Transverse colon (tissue), 3 donors: ENCODE measurements around the gene SRXN1.

Experiments
- CTCF ChIP-seq, 5 experiments: fragments of 200-600 bp in 3 of 5; fragments of 450-650 bp in 2 of 5; sonication (generic) in 3 of 5; IDR thresholded peaks; 1 replicate in 2 of 5; 2 replicates in 3 of 5; pipeline ENCODE4 v1.5.1; 2016 to 2017; ENCODE audit warnings: antibody characterized with exemption in 5 of 5, inconsistent platforms in 3 of 5, mild to moderate bottlenecking in 2 of 5, moderate library complexity in 1 of 5
- POLR2A ChIP-seq: fragments of 450-650 bp; IDR thresholded peaks from one replicate; pipeline ENCODE4 v1.6.1; 2016; ENCODE audit warnings: antibody characterized with exemption, mild to moderate bottlenecking, moderate library complexity

- TF ChIP-seq CTCF (IDR thresholded peaks at IDR 0.05), result no peak
- no peak for TF ChIP-seq POLR2A
These were observed 29.1 kb upstream of the SRXN1 start for GRCh38 chr20:682123-682522.
